K562 (cell line): Measurements from ENCODE around the gene STAB2. TPM values are rescaled to one million over a fixed set of nuclear protein-coding genes. Genes with fewer than 3 reads are reported as not detected.

ENCODE experiments used
- RBM17 ChIP-seq: fragments of 200-400 bp; formaldehyde crosslinking; IDR thresholded peaks from 2 replicates; pipeline ENCODE4 v1.6.1; 2017; ENCODE audit warnings: low read depth, mild to moderate bottlenecking, low read length, borderline replicate concordance
- ZNF324 ChIP-seq: fragments of 250-450 bp; sonication (Bioruptor Pico); IDR thresholded peaks from 2 replicates; pipeline ENCODE4 v1.4.0; 2020; ENCODE audit warnings: mild to moderate bottlenecking
- polyA plus RNA-seq, 8 experiments: library from polyadenylated mRNA; depleted of rRNA in 4 of 8; stranded (reverse) in 5 of 8; unstranded in 3 of 8; fragments of >200 nt; fragmentation: Nextera tagmentation in 2 of 8; fragmentation: Illumina TruSeq in 1 of 8; extraction: Ambion mirVana in 2 of 8; extraction: Trizol in 1 of 8; gene quantifications; 2 replicates each; pipeline versions ENCODE4 v1.2.1 to v1.2.3, GENCODE V29; 2011 to 2014; ENCODE audit warnings: inconsistent platforms in 1 of 8, missing spikeins in 1 of 8
- total RNA-seq, 7 experiments: library from RNA; depleted of rRNA in 6 of 7; stranded (reverse); fragments of >200 nt in 6 of 7; fragmentation: Illumina TruSeq in 2 of 7; extraction: Trizol in 2 of 7; gene quantifications; 2 replicates each; pipeline versions ENCODE4 v1.2.1 to v1.2.3, GENCODE V29; 2011 to 2021; ENCODE audit warnings: low replicate concordance in 1 of 7
- TF ChIP-seq, protein P1 (sequence below), 2 experiments: fragments of 450-650 bp; formaldehyde crosslinking in 1 of 2; IDR thresholded peaks; 2 replicates each; pipeline versions ENCODE4 v1.4.0 to v1.6.1; 2014 to 2020; ENCODE audit warnings: mild to moderate bottlenecking in 2 of 2, borderline replicate concordance in 1 of 2, low read depth in 1 of 2

Gene STAB2
- total and polyA plus RNA-seq, 9 of the 15 experiments (the other 6 are each of a cell fraction or from before 2014, with no cell fraction given) = 0.10 TPM; not detected in 8

- TF ChIP-seq, protein P1, sequence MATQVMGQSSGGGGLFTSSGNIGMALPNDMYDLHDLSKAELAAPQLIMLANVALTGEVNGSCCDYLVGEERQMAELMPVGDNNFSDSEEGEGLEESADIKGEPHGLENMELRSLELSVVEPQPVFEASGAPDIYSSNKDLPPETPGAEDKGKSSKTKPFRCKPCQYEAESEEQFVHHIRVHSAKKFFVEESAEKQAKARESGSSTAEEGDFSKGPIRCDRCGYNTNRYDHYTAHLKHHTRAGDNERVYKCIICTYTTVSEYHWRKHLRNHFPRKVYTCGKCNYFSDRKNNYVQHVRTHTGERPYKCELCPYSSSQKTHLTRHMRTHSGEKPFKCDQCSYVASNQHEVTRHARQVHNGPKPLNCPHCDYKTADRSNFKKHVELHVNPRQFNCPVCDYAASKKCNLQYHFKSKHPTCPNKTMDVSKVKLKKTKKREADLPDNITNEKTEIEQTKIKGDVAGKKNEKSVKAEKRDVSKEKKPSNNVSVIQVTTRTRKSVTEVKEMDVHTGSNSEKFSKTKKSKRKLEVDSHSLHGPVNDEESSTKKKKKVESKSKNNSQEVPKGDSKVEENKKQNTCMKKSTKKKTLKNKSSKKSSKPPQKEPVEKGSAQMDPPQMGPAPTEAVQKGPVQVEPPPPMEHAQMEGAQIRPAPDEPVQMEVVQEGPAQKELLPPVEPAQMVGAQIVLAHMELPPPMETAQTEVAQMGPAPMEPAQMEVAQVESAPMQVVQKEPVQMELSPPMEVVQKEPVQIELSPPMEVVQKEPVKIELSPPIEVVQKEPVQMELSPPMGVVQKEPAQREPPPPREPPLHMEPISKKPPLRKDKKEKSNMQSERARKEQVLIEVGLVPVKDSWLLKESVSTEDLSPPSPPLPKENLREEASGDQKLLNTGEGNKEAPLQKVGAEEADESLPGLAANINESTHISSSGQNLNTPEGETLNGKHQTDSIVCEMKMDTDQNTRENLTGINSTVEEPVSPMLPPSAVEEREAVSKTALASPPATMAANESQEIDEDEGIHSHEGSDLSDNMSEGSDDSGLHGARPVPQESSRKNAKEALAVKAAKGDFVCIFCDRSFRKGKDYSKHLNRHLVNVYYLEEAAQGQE (IDR thresholded peaks at IDR 0.05; ENCODE audit: borderline replicate concordance) = no peak
- TF ChIP-seq, protein P1 (CRISPR knock-in tag; IDR thresholded peaks at IDR 0.05; ENCODE audit: low read depth) = no peak
- TF ChIP-seq ZNF324 (CRISPR knock-in tag) (no peak), RBM17 (no peak)
These were observed 161.8 kb downstream of the STAB2 start (continued) for GRCh38 chr12:103748875-103749274.
